ENCODE data around the gene SIX6.

GRCh38 chr14:60512973-60513571 is 4.1 kb downstream of the SIX6 start:
- no peak for TF ChIP-seq CTCF (conservative IDR thresholded peaks at IDR 0.05)
- TF ChIP-seq EZH2 (IDR thresholded peaks at IDR 0.05; ENCODE audit: low read depth), result no peak
